Neural cell (in vitro differentiated cells): ENCODE data around the gene SLC27A4.

ENCODE experiments used
- CTCF ChIP-seq: fragments of 450-650 bp; IDR thresholded peaks from 2 replicates; pipeline ENCODE4 v1.5.1; 2014; ENCODE audit warnings: antibody characterized with exemption, mild to moderate bottlenecking, moderate library complexity; ENCODE audit not compliant: poor library complexity, severe bottlenecking
- EP300 ChIP-seq: fragments of 450-650 bp; conservative IDR thresholded peaks from 2 replicates; pipeline ENCODE4 v1.6.1; 2014; ENCODE audit warnings: antibody characterized with exemption, mild to moderate bottlenecking, moderate library complexity; ENCODE audit not compliant: poor library complexity, severe bottlenecking
- EZH2 ChIP-seq: fragments of 200-600, 300-800 bp; shearing (Covaris generic), sonication (generic); IDR thresholded peaks from 2 replicates; pipeline ENCODE4 v1.6.1; 2014; ENCODE audit warnings: antibody characterized with exemption, low read length, borderline replicate concordance, mild to moderate bottlenecking; ENCODE audit not compliant: insufficient read depth, poor library complexity, severe bottlenecking
- POLR2AphosphoS5 ChIP-seq: IDR thresholded peaks from 2 replicates; pipeline ENCODE4 v1.6.1; 2012
- REST ChIP-seq: IDR thresholded peaks from 2 replicates; pipeline ENCODE4 v1.6.1; 2012; ENCODE audit warnings: borderline replicate concordance
- SMC3 ChIP-seq: fragments of 450-650 bp; conservative IDR thresholded peaks from 2 replicates; pipeline ENCODE4 v1.6.1; 2014; ENCODE audit warnings: antibody characterized with exemption, mild to moderate bottlenecking, moderate library complexity; ENCODE audit not compliant: poor library complexity
- TAF1 ChIP-seq: IDR thresholded peaks from 2 replicates; pipeline ENCODE4 v1.6.1; 2012; ENCODE audit warnings: low read depth

- TF ChIP-seq EZH2 (no peak), CTCF (no peak), EP300 (no peak), POLR2AphosphoS5 (no peak), TAF1 (no peak), SMC3 (no peak), REST (no peak)
These were observed 2.8 kb downstream of the SLC27A4 start for GRCh38 chr9:128342971-128343680.
